NCI-H2029 treated with DMSO at 0.1 percent for 48 hours (cell line): Measurements from ENCODE around the gene MTX1.
"Not testable (repeated sequence)": the region's sequence is repeated elsewhere in the genome, so short reads cannot be mapped to it uniquely, and the experiment has no call there.

Experiments
- DNase-seq: peaks from one replicate; lab custom pipeline; 2025; lab: John Stamatoyannopoulos, UW

The MTX1 gene

GRCh38 chr1:155207806-155208540, 522 bp upstream of the MTX1 start, which contains the start of gene THBS3:
TSS of gene THBS3 (minus strand) at chr1:155207897. CDS start at chr1:155207876, 21 bp downstream.
- no peak for DNase-seq

GRCh38 chr1:155209312-155209721, 822 bp downstream of the MTX1 start:
- DNase-seq, result no peak

GRCh38 chr1:155210314-155211104, 2.0 kb downstream of the MTX1 start:
- DNase-seq, result no peak

DNA sequence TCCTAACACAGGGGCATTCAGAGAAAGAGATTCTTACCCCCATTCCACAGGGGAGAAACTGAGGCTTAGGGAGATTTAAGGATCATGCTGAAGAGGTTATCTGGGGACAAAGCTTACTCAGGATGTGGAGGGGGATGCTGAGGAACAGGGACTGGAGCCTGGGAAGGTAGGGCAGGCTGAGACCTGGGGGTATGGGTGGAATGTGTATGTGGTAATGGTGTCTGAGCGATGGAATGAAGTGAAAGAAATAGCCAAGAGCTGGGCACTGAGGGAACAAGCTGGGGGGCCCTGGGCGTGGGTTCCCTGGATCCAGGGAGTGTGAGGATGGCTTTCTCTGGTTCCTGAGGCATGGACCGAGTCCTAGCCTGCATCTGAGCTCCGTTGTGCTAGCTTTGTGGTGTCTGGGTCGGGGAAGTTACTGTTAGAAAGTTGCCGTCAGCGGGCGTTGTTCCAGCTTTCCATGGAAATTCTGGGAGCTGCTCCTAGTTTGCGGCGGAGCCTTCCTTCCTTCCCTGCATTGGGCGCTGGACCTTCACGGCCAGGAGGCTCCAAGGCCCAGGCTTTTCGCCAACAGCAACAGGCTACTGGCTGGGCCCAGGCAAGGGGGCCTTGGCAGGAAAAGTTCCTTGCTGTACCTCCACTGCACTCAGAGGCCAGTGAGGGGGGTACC, 3.0 kb downstream of the MTX1 start:
- DNase-seq, result not testable (repeated sequence)

- DNase-seq, result not testable (repeated sequence)
Observed at GRCh38 chr1:155212051-155212440, 3.6 kb downstream of the MTX1 start.

DNA sequence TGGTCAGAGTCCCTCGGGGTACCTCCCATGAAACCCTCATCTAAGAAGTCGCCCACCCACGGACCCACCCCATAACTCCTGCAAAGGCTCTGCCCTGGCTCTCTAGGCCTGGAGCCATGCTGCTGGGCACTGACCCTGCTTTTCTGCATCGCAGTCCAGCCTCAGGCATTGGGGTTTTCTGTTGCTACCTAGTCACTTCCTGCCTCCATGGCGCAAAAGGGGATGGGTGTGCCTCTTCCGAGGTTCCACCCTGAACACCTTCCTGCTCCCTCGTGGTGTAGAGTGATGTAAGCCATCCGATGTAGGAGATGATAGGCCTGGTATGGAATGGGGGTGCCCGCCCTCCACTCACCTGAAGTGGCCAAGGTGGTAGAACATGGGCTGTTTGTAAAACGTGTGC, 6.2 kb downstream of the MTX1 start:
- DNase-seq, result not testable (repeated sequence)

DNA sequence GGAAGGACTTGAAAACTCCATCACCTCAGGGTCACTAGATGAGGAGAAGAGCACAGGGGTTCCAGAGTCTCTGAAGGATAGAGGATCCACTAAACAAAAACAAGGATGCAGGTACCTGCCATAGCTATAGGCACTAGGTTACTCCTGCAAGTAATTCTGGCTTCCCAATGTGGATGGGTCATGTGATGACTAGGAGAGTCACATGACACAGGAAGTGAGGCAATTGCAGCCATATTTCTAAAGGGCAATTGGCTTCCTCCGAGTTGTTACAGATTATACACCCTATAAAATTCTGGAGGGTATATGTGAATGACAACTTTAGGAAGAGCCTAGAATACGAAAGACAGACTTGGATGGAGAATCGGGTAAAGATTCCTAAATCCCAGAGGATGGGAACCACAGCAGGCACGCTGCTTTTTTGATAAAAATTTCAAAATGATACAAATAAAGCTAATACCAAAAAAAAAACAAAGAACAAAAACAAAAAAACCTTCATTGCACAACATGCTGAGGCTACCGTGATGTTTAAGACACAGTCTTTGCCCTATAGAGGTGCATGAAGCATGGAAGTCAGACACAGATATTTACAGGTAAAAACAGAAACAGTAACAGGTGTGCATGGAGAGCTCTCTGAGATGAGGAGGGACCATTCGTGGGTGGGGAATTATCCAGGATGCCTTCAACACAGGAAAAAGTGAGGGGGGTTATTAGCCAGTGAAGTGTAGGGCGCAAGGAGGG, 10.5 kb downstream of the MTX1 start:
- peak; percentile 23 for DNase-seq

GRCh38 chr1:155219592-155220031, 11.1 kb downstream of the MTX1 start:
- DNase-seq, result no peak

- not testable (repeated sequence) for DNase-seq
Observed at GRCh38 chr1:155220211-155220965, 11.9 kb downstream of the MTX1 start.

DNA sequence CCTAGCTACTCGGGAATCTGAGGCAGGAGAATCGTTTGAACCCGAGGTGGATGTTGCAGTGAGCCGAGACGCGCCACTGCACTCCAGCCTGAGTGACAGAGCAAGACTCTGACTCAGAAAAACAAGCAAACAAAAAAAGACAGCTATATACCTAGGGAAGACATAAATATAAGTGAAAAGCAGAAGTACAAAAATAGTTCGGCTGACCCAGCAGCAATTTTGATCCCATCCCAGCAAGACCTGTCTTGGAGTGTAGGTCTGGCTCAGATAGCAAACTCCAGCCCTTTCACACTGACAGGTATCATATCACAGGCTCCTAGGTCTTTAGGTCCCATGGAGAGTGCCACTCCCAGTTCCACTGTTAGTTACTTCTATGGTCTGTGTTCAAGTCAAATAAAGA, 14.6 kb downstream of the MTX1 start:
- no peak for DNase-seq

GRCh38 chr1:155225404-155225759, 16.9 kb downstream of the MTX1 start:
- DNase-seq, result not testable (repeated sequence)

DNA sequence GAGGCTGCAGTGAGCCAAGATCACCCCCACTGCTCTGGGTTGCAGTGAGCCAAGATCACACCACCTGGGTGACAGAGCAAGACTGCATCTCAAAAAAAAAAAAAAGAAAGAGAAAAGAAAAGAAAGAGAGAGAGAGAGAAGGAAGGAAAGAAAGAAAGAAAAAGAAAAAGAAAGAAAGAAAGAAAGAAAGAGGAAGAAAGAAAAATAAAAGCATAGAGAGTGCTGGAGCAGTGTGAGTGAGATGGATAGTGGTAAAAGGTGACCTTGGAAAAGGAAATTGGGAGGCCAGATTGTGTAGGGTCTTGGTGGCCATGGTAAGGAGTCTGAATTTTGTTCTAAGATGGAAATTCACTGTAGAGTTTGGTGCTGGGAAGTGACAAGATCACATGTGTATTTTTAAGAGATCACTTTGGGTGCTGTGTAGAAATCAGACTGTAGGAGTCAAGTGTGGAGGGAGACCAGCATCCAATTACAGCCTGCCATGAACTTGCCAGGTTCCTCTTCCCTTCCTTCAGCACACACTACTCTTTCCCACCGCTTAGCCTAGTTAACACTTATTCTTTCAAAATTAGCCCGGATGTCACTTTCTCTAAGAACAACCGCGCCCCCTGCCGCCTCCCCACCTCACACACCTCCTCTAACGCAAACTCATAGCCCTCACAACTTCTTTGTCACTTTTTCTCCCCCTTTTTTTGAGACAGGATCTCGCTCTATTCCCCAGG, 17.9 kb downstream of the MTX1 start:
- peak; percentile 34 for DNase-seq

GRCh38 chr1:155226910-155227260, 18.4 kb downstream of the MTX1 start:
- DNase-seq, result no peak

- DNase-seq, result peak; percentile 94
Observed at GRCh38 chr1:155227261-155228095, 19.0 kb downstream of the MTX1 start.

DNA sequence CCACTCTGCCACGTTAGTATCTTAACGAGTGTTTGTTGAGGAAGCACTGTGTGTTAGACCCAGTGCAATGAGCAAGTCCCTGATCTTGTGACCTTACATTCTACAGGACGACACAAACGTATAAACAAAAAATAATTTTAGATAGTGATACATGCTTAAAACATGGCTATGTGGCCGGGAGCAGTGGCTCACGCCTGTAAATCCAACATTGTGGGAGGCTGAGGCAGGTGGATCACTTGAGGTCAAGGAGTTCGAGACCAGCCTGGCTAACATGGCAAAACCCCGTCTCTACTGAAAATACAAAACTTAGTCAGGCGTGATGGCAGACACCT, 19.6 kb downstream of the MTX1 start:
- DNase-seq, result no peak

DNA sequence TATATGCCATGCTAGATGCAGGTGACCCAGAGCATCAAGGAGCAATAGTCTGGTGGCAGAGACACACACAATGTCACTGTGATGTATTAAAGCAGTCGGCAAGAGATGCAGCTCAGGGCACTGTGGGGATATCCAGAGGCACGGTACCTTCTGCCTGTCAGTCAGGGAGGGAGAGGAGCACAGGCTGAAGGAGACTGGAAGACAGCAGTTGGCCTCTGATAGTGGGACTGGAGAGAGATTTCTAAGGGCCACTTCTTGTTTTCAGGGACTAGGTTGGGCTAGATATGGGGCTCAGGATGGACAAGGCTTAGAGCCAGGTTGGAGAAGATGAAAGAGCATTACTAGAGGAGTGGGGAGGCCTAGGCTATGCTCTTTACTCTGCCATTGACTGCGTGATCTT, 22.8 kb downstream of the MTX1 start:
- not testable (repeated sequence) for DNase-seq

DNA sequence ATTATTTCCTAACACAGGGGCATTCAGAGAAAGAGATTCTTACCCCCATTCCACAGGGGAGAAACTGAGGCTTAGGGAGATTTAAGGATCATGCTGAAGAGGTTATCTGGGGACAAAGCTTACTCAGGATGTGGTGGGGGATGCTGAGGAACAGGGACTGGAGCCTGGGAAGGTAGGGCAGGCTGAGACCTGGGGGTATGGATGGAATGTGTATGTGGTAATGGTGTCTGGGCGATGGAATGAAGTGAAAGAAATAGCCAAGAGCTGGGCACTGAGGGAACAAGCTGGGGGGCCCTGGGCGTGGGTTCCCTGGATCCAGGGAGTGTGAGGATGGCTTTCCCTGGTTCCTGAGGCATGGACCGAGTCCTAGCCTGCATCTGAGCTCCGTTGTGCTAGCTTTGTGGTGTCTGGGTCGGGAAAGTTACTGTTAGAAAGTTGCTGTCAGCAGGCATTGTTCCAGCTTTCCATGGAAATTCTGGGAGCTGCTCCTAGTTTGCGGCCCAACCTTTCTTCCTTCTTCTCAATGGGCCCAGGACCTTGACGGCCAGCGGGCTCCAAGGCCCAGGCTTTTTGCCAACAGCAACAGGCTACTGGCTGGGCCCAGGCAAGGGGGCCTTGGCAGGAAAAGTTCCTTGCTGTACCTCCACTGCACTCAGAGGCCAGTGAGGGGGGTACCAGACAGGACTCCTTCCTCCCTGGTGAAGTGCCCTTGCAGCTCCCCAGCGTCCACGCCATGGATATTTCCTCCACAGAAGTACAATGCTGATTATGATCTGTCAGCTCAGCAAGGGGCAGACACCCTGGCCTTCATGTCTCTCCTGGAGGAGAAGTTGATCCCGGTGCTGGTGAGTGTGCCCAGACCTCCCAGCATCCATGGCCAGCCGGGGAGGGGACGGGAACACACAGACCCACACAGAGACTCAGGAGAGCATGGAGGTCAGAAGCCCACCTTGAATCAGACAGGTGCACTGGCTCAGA, 23.8 kb downstream of the MTX1 start:
- DNase-seq, result not testable (repeated sequence)

- not testable (repeated sequence) for DNase-seq
Observed at GRCh38 chr1:155233502-155233901, 25.0 kb downstream of the MTX1 start.

DNA sequence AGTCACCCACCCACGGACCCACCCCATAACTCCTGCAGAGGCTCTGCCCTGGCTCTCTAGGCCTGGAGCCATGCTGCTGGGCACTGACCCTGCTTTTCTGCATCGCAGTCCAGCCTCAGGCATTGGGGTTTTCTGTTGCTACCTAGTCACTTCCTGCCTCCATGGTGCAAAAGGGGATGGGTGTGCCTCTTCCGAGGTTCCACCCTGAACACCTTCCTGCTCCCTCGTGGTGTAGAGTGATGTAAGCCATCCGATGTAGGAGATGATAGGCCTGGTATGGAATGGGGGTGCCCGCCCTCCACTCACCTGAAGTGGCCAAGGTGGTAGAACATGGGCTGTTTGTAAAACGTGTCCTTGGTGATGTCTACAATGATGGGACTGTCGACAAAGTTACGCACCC, 26.9 kb downstream of the MTX1 start:
- DNase-seq, result not testable (repeated sequence)
